ENCODE data around the gene CDC42EP1. TPM values are rescaled to one million over a fixed set of nuclear protein-coding genes. Genes with fewer than 3 reads are reported as not detected.

The CDC42EP1 gene
- total RNA-seq, 2 donors from 2014 or later, result 61.6 to 104 TPM

- no peak overlapping the region for H3K27ac ChIP-seq
- H3K4me3 ChIP-seq, result no peak overlapping the region
- no peak for ATAC-seq (ENCODE audit: insufficient number of reproducible peaks, low FRiP score, low read depth)
- no peaks in the 10 kb centered on the region for H3K27me3 ChIP-seq (replicated peaks; ENCODE audit: insufficient read depth)
- no peaks in the 10 kb centered on the region for H3K36me3 ChIP-seq
- no peaks in the 10 kb centered on the region for H3K9me3 ChIP-seq
- no peak for DNase-seq (ENCODE audit: low spot score)
- peaks cover 28 to 43% of the 10 kb centered on the region in 2 donors for H3K4me1 ChIP-seq (ENCODE audit: control insufficient read depth in 1 of 2, low read depth in 2 of 2)
- no peak for TF ChIP-seq CTCF (IDR thresholded peaks at IDR 0.05)
Measured at GRCh38 chr22:37542959-37543358, 17.3 kb upstream of the CDC42EP1 start.

GRCh38 chr22:37544955-37545702 lies 15.2 kb upstream of the CDC42EP1 start:
- DNase-seq (ENCODE audit: low spot score), result no peak
- H3K27me3 ChIP-seq (replicated peaks; ENCODE audit: insufficient read depth), result no peaks in the 10 kb centered on the region

GRCh38 chr22:37545703-37546436 lies 14.4 kb upstream of the CDC42EP1 start:
- no peaks in the 10 kb centered on the region for H3K27me3 ChIP-seq (replicated peaks; ENCODE audit: insufficient read depth)
- peaks cover 40 to 67% of the 10 kb centered on the region in 2 donors for H3K4me1 ChIP-seq (ENCODE audit: control insufficient read depth in 1 of 2, low read depth in 2 of 2)
- no peak for TF ChIP-seq CTCF (IDR thresholded peaks at IDR 0.05)
- ATAC-seq (ENCODE audit: insufficient number of reproducible peaks, low FRiP score, low read depth) (peak; percentile 79), DNase-seq (ENCODE audit: low spot score) (peak; percentile 55)
- no peaks in the 10 kb centered on the region for H3K9me3 ChIP-seq
- H3K27ac ChIP-seq, result peak overlapping the region; percentile 88 to 100
- H3K36me3 ChIP-seq, result no peaks in the 10 kb centered on the region
- peak overlapping the region; percentile 53 for H3K4me3 ChIP-seq

More at GRCh38 chr22:37544955-37545702, 15.2 kb upstream of the CDC42EP1 start:
- H3K4me1 ChIP-seq (ENCODE audit: control insufficient read depth in 1 of 2, low read depth in 2 of 2), result peaks cover 38 to 59% of the 10 kb centered on the region in 2 donors
- peak overlapping the region; percentile 53 for H3K4me3 ChIP-seq
- H3K27ac ChIP-seq, result peak overlapping the region; percentile 88 to 100
- no peaks in the 10 kb centered on the region for H3K9me3 ChIP-seq
- peak; percentile 61 for TF ChIP-seq CTCF (IDR thresholded peaks at IDR 0.05)
- H3K36me3 ChIP-seq, result no peaks in the 10 kb centered on the region
- ATAC-seq (ENCODE audit: insufficient number of reproducible peaks, low FRiP score, low read depth), result peak; percentile 7

- peak overlapping the region; percentile 53 for H3K4me3 ChIP-seq
- peaks cover 40 to 72% of the 10 kb centered on the region in 2 donors for H3K4me1 ChIP-seq (ENCODE audit: control insufficient read depth in 1 of 2, low read depth in 2 of 2)
- no peaks in the 10 kb centered on the region for H3K9me3 ChIP-seq
- ATAC-seq (ENCODE audit: insufficient number of reproducible peaks, low FRiP score, low read depth) (peak; percentile 26), DNase-seq (ENCODE audit: low spot score) (no peak)
- H3K27me3 ChIP-seq (replicated peaks; ENCODE audit: insufficient read depth), result no peaks in the 10 kb centered on the region
- no peaks in the 10 kb centered on the region for H3K36me3 ChIP-seq
- peak overlapping the region; percentile 88 to 100 for H3K27ac ChIP-seq
- no peak for TF ChIP-seq CTCF (IDR thresholded peaks at IDR 0.05)
Measured at GRCh38 chr22:37546437-37547250, 13.6 kb upstream of the CDC42EP1 start.
